ENCODE results near the gene RAD51C.

Gene RAD51C

DNA sequence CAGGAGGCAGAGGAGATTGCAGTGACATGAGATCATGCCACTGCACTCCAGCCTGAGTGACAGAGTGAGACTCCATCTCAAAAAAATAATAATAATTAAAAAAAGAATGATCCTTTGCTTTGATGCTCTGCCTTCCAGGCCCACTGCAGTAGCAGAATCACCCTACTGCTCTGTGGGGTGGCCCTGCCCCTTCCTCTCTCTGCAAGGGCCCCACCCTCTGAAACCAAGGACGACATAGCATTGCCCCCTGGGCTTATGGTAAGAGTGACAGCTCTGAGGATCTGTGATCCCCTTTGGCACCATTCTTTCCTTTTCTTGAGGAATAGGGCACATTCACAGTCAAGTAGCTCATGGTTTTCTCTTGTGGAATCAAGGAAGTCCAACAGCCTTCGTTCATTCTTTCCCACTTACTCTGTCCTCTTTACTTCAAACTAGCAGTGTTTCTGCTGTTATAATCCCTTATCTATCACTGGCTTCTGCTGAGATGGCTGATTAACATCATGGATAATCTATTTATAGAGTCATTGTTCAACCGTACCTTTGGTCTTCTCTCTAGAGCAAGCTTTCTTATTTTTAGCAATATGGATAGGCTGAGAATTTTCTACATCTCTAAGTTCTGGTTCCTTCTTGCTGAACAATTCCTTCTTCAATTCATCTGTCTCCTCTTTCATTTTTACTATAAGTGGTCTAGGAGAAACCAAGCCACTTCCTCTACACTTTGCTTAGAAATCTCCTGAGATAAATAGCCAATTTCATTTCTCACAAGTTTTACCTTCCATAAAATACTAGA is 14.1 kb downstream of the RAD51C start:
- H3K79me2 ChIP-seq (ENCODE audit: insufficient read depth, low read length): no peaks in the 10 kb centered on the region
- H3K9ac ChIP-seq (ENCODE audit: low read length): no peak overlapping the region
- no peak overlapping the region for H3K4me2 ChIP-seq (ENCODE audit: low read length)
- H3K4me1 ChIP-seq (ENCODE audit: insufficient read depth, low read length, severe bottlenecking): no peaks in the 10 kb centered on the region
- no peaks in the 10 kb centered on the region for H3K9me3 ChIP-seq (ENCODE audit: low read length)
- no peak for TF ChIP-seq EZH2 (IDR thresholded peaks at IDR 0.05; ENCODE audit: borderline replicate concordance, low read length)
- no peak for TF ChIP-seq CTCF (IDR thresholded peaks at IDR 0.05; ENCODE audit: low read length)
- no peaks in the 10 kb centered on the region for H3K9me2 ChIP-seq (ENCODE audit: low read depth, low read length)
- no peaks in the 10 kb centered on the region for H3F3A ChIP-seq (ENCODE audit: insufficient read depth, low read length)
- no peak overlapping the region for H3K27ac ChIP-seq (ENCODE audit: low read depth, low read length, poor library complexity, severe bottlenecking)
- no peak overlapping the region for H3K4me3 ChIP-seq (ENCODE audit: low read depth, low read length, poor library complexity, severe bottlenecking)
- no peaks in the 10 kb centered on the region for H4K20me1 ChIP-seq (ENCODE audit: insufficient read depth, low read length)
- H3K36me3 ChIP-seq (ENCODE audit: insufficient read depth, low read length): peaks cover 35% of the 10 kb centered on the region
- no peak overlapping the region for H2AFZ ChIP-seq (ENCODE audit: low read length)
- H3K27me3 ChIP-seq (ENCODE audit: insufficient read depth, low read length): no peaks in the 10 kb centered on the region

DNA sequence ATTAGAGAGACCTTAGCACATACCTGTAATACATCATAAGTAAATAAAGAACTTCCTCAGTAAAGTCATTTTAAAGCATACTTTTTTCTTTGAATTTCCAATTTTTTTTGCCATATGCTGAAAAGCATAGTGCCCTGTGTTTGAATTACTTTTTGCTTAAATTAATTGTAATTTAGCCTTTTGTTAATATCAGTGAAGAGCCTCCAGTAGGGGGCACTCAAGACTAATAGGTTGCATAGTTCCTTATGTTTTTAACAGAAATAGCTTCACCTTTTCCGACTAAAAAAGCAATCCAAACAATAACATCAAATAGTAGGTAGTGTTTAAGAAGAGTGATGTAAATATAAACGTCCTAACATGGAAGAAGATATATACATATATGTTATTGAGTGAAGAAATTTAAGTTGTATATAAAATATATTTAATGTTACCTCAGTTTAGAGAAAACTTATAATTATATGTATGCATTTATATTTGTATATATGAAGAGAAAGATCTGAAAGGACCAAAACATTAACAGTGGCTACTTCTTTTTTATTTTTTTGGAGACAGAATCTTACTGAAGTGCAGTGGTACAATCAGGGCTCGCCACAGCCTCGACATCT is 18.6 kb downstream of the RAD51C start:
- Histone ChIP-seq H3K4me2 (ENCODE audit: low read length) (no peak overlapping the region), H3K4me3 (ENCODE audit: low read depth, low read length, poor library complexity, severe bottlenecking) (no peak overlapping the region), H3K9me2 (ENCODE audit: low read depth, low read length) (no peaks in the 10 kb centered on the region), H3F3A (ENCODE audit: insufficient read depth, low read length) (no peaks in the 10 kb centered on the region), H3K4me1 (ENCODE audit: insufficient read depth, low read length, severe bottlenecking) (no peaks in the 10 kb centered on the region), H3K27me3 (ENCODE audit: insufficient read depth, low read length) (no peaks in the 10 kb centered on the region), H3K9ac (ENCODE audit: low read length) (no peak overlapping the region), H3K9me3 (ENCODE audit: low read length) (no peaks in the 10 kb centered on the region), H3K36me3 (ENCODE audit: insufficient read depth, low read length) (peaks cover 45% of the 10 kb centered on the region), H2AFZ (ENCODE audit: low read length) (no peak overlapping the region), H3K79me2 (ENCODE audit: insufficient read depth, low read length) (no peaks in the 10 kb centered on the region), H3K27ac (ENCODE audit: low read depth, low read length, poor library complexity, severe bottlenecking) (no peak overlapping the region), H4K20me1 (ENCODE audit: insufficient read depth, low read length) (no peaks in the 10 kb centered on the region)
- TF ChIP-seq EZH2 (IDR thresholded peaks at IDR 0.05; ENCODE audit: borderline replicate concordance, low read length) (no peak), CTCF (IDR thresholded peaks at IDR 0.05; ENCODE audit: low read length) (peak; percentile 79)

DNA sequence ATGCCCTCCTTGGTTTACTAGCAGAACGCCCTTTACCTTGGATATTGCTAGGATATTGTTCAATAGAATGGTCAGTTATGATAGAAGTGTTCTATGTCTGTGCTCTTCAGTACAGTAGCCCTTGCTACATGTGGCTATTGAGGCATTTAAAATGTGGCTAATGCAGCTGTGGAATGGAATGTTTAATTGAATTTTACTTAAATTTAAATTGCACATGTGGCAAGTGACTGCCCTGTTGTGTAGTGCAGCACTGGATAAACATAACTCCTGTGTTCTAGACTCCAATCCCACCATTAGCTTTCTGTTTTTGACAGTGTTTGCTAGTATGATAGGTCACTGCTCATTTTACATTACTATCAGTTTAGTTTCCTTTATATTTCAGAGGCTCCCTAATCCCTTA is 29.9 kb downstream of the RAD51C start:
- H3K4me1 ChIP-seq (ENCODE audit: insufficient read depth, low read length, severe bottlenecking): no peaks in the 10 kb centered on the region
- H3F3A ChIP-seq (ENCODE audit: insufficient read depth, low read length): no peaks in the 10 kb centered on the region
- H3K27me3 ChIP-seq (ENCODE audit: insufficient read depth, low read length): no peaks in the 10 kb centered on the region
- H3K36me3 ChIP-seq (ENCODE audit: insufficient read depth, low read length): peaks cover 41% of the 10 kb centered on the region; the same call in 1 of the 2 replicates
- no peaks in the 10 kb centered on the region for H3K79me2 ChIP-seq (ENCODE audit: insufficient read depth, low read length)
- no peaks in the 10 kb centered on the region for H3K9me3 ChIP-seq (ENCODE audit: low read length)
- no peak for TF ChIP-seq EZH2 (IDR thresholded peaks at IDR 0.05; ENCODE audit: borderline replicate concordance, low read length)
- TF ChIP-seq CTCF (IDR thresholded peaks at IDR 0.05; ENCODE audit: low read length): no peak
- H3K4me2 ChIP-seq (ENCODE audit: low read length): no peak overlapping the region
- H4K20me1 ChIP-seq (ENCODE audit: insufficient read depth, low read length): no peaks in the 10 kb centered on the region
- no peaks in the 10 kb centered on the region for H3K9me2 ChIP-seq (ENCODE audit: low read depth, low read length)
- no peak overlapping the region for H3K27ac ChIP-seq (ENCODE audit: low read depth, low read length, poor library complexity, severe bottlenecking)
- no peak overlapping the region for H3K9ac ChIP-seq (ENCODE audit: low read length)
- no peak overlapping the region for H2AFZ ChIP-seq (ENCODE audit: low read length)
- H3K4me3 ChIP-seq (ENCODE audit: low read depth, low read length, poor library complexity, severe bottlenecking): no peak overlapping the region

Measured in OCI-LY1 (cell line).